Measurements from ENCODE around the gene EPS15. TPM values are rescaled to one million over a fixed set of nuclear protein-coding genes. Genes with fewer than 3 reads are reported as not detected.
"Not testable (repeated sequence)": the region's sequence is repeated elsewhere in the genome, so short reads cannot be mapped to it uniquely, and the experiment has no call there.

EPS15 gene
- total RNA-seq, 1 experiment from 2014 or later: 116 TPM

DNA sequence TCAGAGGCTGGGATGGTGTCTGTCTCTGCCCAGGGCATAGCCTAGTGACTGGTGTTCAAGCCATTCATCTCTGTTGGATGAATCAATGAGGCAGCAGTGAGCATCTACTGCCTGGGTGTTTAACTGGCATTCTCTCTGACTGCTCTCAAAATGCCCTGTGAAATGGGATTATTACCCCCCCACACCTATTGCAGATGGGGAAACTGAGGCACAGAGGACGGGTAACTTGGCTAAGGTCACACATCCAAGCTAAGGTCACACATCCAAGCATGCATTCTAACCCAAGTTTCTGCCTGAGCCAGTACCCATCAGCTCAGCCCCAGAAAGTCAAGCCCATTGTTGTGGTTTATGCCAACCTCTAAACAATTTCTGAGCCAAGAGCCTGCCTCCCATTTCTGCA is 193.7 kb downstream of the EPS15 start:
- Histone ChIP-seq H2AFZ (ENCODE audit: low read length) (no peak overlapping the region), H3K27ac (ENCODE audit: low read length) (no peak overlapping the region), H3K9me3 (ENCODE audit: low read length) (no peaks in the 10 kb centered on the region), H3K79me2 (ENCODE audit: low read length) (no peaks in the 10 kb centered on the region), H3K9me2 (replicated peaks; ENCODE audit: insufficient read depth, low read length) (no peaks in the 10 kb centered on the region), H3K4me1 (ENCODE audit: low read length) (no peaks in the 10 kb centered on the region), H3K27me3 (ENCODE audit: low read length) (no peaks in the 10 kb centered on the region), H3K4me3 (ENCODE audit: low read length) (no peak overlapping the region), H3K4me2 (ENCODE audit: low read depth, low read length, poor library complexity, severe bottlenecking) (no peak overlapping the region), H4K20me1 (ENCODE audit: insufficient read depth, low read depth, low read length) (no peaks in the 10 kb centered on the region), H3K36me3 (ENCODE audit: insufficient read depth, low read length) (no peaks in the 10 kb centered on the region), H3K9ac (ENCODE audit: low read length) (no peak overlapping the region)
- DNase-seq: no peak

GRCh38 chr1:51325011-51325385 is 194.1 kb downstream of the EPS15 start:
- not testable (repeated sequence) for H3K36me3 ChIP-seq (ENCODE audit: insufficient read depth, low read length); H3K9me3 ChIP-seq (ENCODE audit: low read length); H4K20me1 ChIP-seq (ENCODE audit: insufficient read depth, low read depth, low read length); H3K4me2 ChIP-seq (ENCODE audit: low read depth, low read length, poor library complexity, severe bottlenecking); H3K4me1 ChIP-seq (ENCODE audit: low read length); H3K9ac ChIP-seq (ENCODE audit: low read length); H2AFZ ChIP-seq (ENCODE audit: low read length); H3K27me3 ChIP-seq (ENCODE audit: low read length); H3K27ac ChIP-seq (ENCODE audit: low read length); H3K4me3 ChIP-seq (ENCODE audit: low read length); H3K9me2 ChIP-seq (replicated peaks; ENCODE audit: insufficient read depth, low read length); DNase-seq; H3K79me2 ChIP-seq (ENCODE audit: low read length)

DNA sequence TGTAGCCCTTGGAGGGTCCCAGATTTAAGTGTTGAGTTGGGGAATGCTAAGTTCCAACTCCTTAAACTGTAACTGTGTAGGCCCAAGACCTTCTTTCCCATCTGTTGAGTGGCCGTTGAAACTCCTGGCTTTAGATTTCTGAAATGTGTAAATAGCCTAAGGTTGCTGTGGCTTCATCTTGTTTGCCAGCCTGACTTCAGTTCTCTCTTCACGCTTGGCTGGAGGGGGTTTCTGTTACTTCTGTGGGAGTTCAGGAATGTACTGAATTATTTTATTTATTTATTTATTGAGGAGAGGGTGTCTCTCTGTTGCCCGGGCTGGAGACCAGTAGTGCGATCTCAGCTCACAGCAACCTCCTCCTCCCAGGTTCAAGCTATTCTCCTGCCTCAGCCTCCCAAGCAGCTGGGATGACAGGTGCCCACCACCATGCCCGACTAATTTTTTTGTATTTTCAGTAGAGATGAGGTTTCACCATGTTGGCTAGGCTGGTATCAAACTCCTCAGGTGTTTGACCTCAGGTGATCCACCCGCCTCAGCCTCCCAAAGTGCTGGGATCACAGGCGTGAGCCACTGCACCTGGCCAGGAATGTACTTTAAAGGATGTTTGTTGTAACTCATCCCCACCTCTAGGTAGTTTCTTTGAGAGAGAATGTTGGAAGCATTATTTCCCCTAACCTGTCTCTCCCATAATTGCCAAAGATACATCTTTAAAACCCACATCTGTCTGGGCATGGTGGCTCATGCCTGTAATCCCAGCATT is 194.6 kb downstream of the EPS15 start:
- no peak overlapping the region for H3K4me3 ChIP-seq (ENCODE audit: low read length)
- no peaks in the 10 kb centered on the region for H3K36me3 ChIP-seq (ENCODE audit: insufficient read depth, low read length)
- H3K9me2 ChIP-seq (replicated peaks; ENCODE audit: insufficient read depth, low read length): no peaks in the 10 kb centered on the region
- no peak overlapping the region for H2AFZ ChIP-seq (ENCODE audit: low read length)
- H3K79me2 ChIP-seq (ENCODE audit: low read length): no peaks in the 10 kb centered on the region
- no peak overlapping the region for H3K4me2 ChIP-seq (ENCODE audit: low read depth, low read length, poor library complexity, severe bottlenecking)
- no peak overlapping the region for H3K27ac ChIP-seq (ENCODE audit: low read length)
- no peaks in the 10 kb centered on the region for H3K27me3 ChIP-seq (ENCODE audit: low read length)
- no peaks in the 10 kb centered on the region for H4K20me1 ChIP-seq (ENCODE audit: insufficient read depth, low read depth, low read length)
- H3K4me1 ChIP-seq (ENCODE audit: low read length): no peaks in the 10 kb centered on the region
- DNase-seq: no peak
- no peaks in the 10 kb centered on the region for H3K9me3 ChIP-seq (ENCODE audit: low read length)
- H3K9ac ChIP-seq (ENCODE audit: low read length): no peak overlapping the region

DNA sequence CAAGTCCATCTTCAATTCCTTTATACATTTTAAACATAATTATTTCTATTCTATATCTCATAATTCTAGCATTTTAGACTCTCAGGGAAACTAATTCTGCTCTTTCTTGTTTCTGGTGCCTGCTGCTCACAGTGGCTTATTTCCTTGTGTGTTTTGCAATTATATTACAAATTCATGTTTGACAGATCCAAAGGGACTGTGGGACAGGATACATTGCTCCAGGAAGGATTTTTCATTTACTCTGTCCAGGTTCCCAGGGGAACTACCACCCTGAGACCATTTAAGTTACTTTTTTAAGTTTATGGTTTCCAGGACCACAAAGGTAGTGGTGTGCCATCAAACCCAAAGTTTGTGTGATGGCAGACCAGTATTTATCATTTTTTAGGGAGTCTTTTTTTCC is 195.3 kb downstream of the EPS15 start:
- no peaks in the 10 kb centered on the region for H3K9me3 ChIP-seq (ENCODE audit: low read length)
- no peaks in the 10 kb centered on the region for H3K79me2 ChIP-seq (ENCODE audit: low read length)
- no peak overlapping the region for H2AFZ ChIP-seq (ENCODE audit: low read length)
- H3K36me3 ChIP-seq (ENCODE audit: insufficient read depth, low read length): no peaks in the 10 kb centered on the region
- H3K4me3 ChIP-seq (ENCODE audit: low read length): no peak overlapping the region
- H3K9me2 ChIP-seq (replicated peaks; ENCODE audit: insufficient read depth, low read length): no peaks in the 10 kb centered on the region
- no peak overlapping the region for H3K27ac ChIP-seq (ENCODE audit: low read length)
- H3K4me1 ChIP-seq (ENCODE audit: low read length): no peaks in the 10 kb centered on the region
- H3K4me2 ChIP-seq (ENCODE audit: low read depth, low read length, poor library complexity, severe bottlenecking): no peak overlapping the region
- H4K20me1 ChIP-seq (ENCODE audit: insufficient read depth, low read depth, low read length): no peaks in the 10 kb centered on the region
- H3K9ac ChIP-seq (ENCODE audit: low read length): no peak overlapping the region
- H3K27me3 ChIP-seq (ENCODE audit: low read length): no peaks in the 10 kb centered on the region
- DNase-seq: no peak

- no peaks in the 10 kb centered on the region for H3K27me3 ChIP-seq (ENCODE audit: low read length)
- no peak overlapping the region for H3K4me2 ChIP-seq (ENCODE audit: low read depth, low read length, poor library complexity, severe bottlenecking)
- no peaks in the 10 kb centered on the region for H3K9me2 ChIP-seq (replicated peaks; ENCODE audit: insufficient read depth, low read length)
- H4K20me1 ChIP-seq (ENCODE audit: insufficient read depth, low read depth, low read length): no peaks in the 10 kb centered on the region
- no peak overlapping the region for H2AFZ ChIP-seq (ENCODE audit: low read length)
- H3K79me2 ChIP-seq (ENCODE audit: low read length): no peaks in the 10 kb centered on the region
- no peak overlapping the region for H3K4me3 ChIP-seq (ENCODE audit: low read length)
- no peak overlapping the region for H3K27ac ChIP-seq (ENCODE audit: low read length)
- H3K36me3 ChIP-seq (ENCODE audit: insufficient read depth, low read length): no peaks in the 10 kb centered on the region
- DNase-seq: no peak
- H3K9ac ChIP-seq (ENCODE audit: low read length): no peak overlapping the region
- H3K4me1 ChIP-seq (ENCODE audit: low read length): no peaks in the 10 kb centered on the region
- no peaks in the 10 kb centered on the region for H3K9me3 ChIP-seq (ENCODE audit: low read length)
Observed at GRCh38 chr1:51322417-51323101, 196.5 kb downstream of the EPS15 start.

DNA sequence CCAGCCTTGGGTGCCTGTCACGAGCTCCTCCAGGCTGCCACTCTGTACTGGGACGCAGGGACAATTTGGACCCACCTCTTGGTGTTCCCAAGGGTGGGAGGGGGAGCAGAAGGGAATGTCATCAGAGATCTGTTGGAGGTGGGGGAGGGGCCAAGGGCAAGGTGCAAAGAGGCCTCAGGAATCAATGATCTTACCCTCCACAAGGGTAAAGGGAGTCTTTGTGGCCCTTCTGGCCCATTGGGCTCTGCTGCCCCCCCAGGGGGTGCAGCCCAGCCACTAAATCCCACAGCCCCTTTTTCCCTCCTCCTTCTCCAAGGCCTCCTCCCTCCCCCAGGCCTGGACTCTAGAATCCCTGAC is 197.2 kb downstream of the EPS15 start:
- Histone ChIP-seq H3K79me2 (ENCODE audit: low read length) (no peaks in the 10 kb centered on the region), H3K9ac (ENCODE audit: low read length) (no peak overlapping the region), H2AFZ (ENCODE audit: low read length) (no peak overlapping the region)

GRCh38 chr1:51320967-51321923 is 197.8 kb downstream of the EPS15 start:
- H3K9ac ChIP-seq (ENCODE audit: low read length): no peak overlapping the region
- H3K79me2 ChIP-seq (ENCODE audit: low read length): no peaks in the 10 kb centered on the region
- H2AFZ ChIP-seq (ENCODE audit: low read length): no peak overlapping the region
- H3K27me3 ChIP-seq (ENCODE audit: low read length): no peaks in the 10 kb centered on the region
- no peak for DNase-seq
- no peak overlapping the region for H3K27ac ChIP-seq (ENCODE audit: low read length)
- H3K9me2 ChIP-seq (replicated peaks; ENCODE audit: insufficient read depth, low read length): no peaks in the 10 kb centered on the region
- H3K4me3 ChIP-seq (ENCODE audit: low read length): no peak overlapping the region
- H3K9me3 ChIP-seq (ENCODE audit: low read length): no peaks in the 10 kb centered on the region
- H3K4me1 ChIP-seq (ENCODE audit: low read length): no peaks in the 10 kb centered on the region
- H3K36me3 ChIP-seq (ENCODE audit: insufficient read depth, low read length): no peaks in the 10 kb centered on the region
- no peak overlapping the region for H3K4me2 ChIP-seq (ENCODE audit: low read depth, low read length, poor library complexity, severe bottlenecking)
- no peaks in the 10 kb centered on the region for H4K20me1 ChIP-seq (ENCODE audit: insufficient read depth, low read depth, low read length)

More for the DNA sequence above, 197.2 kb downstream of the EPS15 start:
- Histone ChIP-seq H3K4me2 (ENCODE audit: low read depth, low read length, poor library complexity, severe bottlenecking) (no peak overlapping the region), H3K4me3 (ENCODE audit: low read length) (no peak overlapping the region), H3K9me2 (replicated peaks; ENCODE audit: insufficient read depth, low read length) (no peaks in the 10 kb centered on the region), H4K20me1 (ENCODE audit: insufficient read depth, low read depth, low read length) (no peaks in the 10 kb centered on the region), H3K9me3 (ENCODE audit: low read length) (no peaks in the 10 kb centered on the region), H3K4me1 (ENCODE audit: low read length) (no peaks in the 10 kb centered on the region), H3K36me3 (ENCODE audit: insufficient read depth, low read length) (no peaks in the 10 kb centered on the region), H3K27ac (ENCODE audit: low read length) (no peak overlapping the region), H3K27me3 (ENCODE audit: low read length) (no peaks in the 10 kb centered on the region)
- DNase-seq: no peak

DNA sequence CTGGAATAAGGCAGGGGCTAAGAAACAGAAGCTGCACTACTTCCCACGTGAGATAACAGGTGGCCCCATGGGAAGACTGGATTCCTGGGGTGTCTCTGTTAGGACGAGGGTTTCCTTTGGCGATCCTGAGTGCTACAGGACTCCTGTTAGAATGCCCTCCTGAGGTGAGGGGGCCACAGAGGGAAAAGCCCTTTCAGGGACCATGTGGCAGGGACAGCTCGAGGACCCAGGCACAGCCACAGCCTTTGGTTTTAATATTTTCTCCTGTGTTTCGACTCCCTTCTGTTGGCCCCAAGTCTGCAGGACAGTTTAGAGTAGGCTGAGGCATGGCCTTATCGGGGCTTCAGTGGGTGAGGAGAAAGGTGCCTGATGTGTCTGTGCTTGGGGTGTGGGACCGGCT is 201.3 kb downstream of the EPS15 start:
- Histone ChIP-seq H3K4me1 (ENCODE audit: low read length) (no peaks in the 10 kb centered on the region), H3K27me3 (ENCODE audit: low read length) (no peaks in the 10 kb centered on the region), H3K4me2 (ENCODE audit: low read depth, low read length, poor library complexity, severe bottlenecking) (no peak overlapping the region), H3K27ac (ENCODE audit: low read length) (no peak overlapping the region), H3K9me3 (ENCODE audit: low read length) (no peaks in the 10 kb centered on the region), H2AFZ (ENCODE audit: low read length) (no peak overlapping the region), H3K79me2 (ENCODE audit: low read length) (no peaks in the 10 kb centered on the region), H3K9ac (ENCODE audit: low read length) (no peak overlapping the region), H3K9me2 (replicated peaks; ENCODE audit: insufficient read depth, low read length) (no peaks in the 10 kb centered on the region), H4K20me1 (ENCODE audit: insufficient read depth, low read depth, low read length) (no peaks in the 10 kb centered on the region), H3K36me3 (ENCODE audit: insufficient read depth, low read length) (no peaks in the 10 kb centered on the region), H3K4me3 (ENCODE audit: low read length) (no peak overlapping the region)
- DNase-seq: no peak
